HCT116 (cell line): ENCODE measurements around the gene TM9SF4.

Experiments used
- ATF3 ChIP-seq: IDR thresholded peaks from 2 replicates; pipeline ENCODE4 v1.6.1; 2012
- EZH2 ChIP-seq: fragments of 200-600 bp; sonication (generic); IDR thresholded peaks from 2 replicates; pipeline ENCODE4 v1.6.1; 2017; ENCODE audit warnings: antibody characterized with exemption, mixed run types
- EZH2phosphoT487 ChIP-seq: fragments of 200-600 bp; IDR thresholded peaks from 2 replicates; pipeline ENCODE4 v1.6.1; 2018; ENCODE audit warnings: antibody characterized with exemption, borderline replicate concordance
- JUND ChIP-seq: IDR thresholded peaks from 2 replicates; pipeline ENCODE4 v1.6.1; 2012
- POLR2A ChIP-seq: IDR thresholded peaks from 2 replicates; pipeline ENCODE4 v1.7.0; 2011; ENCODE audit warnings: borderline replicate concordance; ENCODE audit not compliant: insufficient read depth, insufficient read length; ENCODE audit errors: extremely low read depth
- POLR2AphosphoS5 ChIP-seq: IDR thresholded peaks from 2 replicates; pipeline ENCODE4 v1.6.1; 2011; ENCODE audit warnings: mild to moderate bottlenecking, low read depth, low read length, moderate library complexity
- RAD21 ChIP-seq: IDR thresholded peaks from 2 replicates; pipeline ENCODE4 v1.6.1; 2012; ENCODE audit warnings: low read depth, mild to moderate bottlenecking
- TCF7L2 ChIP-seq: IDR thresholded peaks from 2 replicates; pipeline ENCODE4 v1.7.0; 2011; ENCODE audit warnings: borderline replicate concordance, inconsistent platforms; ENCODE audit not compliant: insufficient read depth, insufficient read length; ENCODE audit errors: extremely low read depth
- ZNF274 ChIP-seq: fragments of 200-500 bp; sonication (Bioruptor generic); IDR thresholded peaks from 2 replicates; pipeline ENCODE4 v1.6.1; 2014; ENCODE audit warnings: mild to moderate bottlenecking, low read depth, low read length, inconsistent platforms
- TF ChIP-seq, protein P1 (sequence below), 3 experiments: fragments of 200-600 bp in 1 of 3; sonication (generic) in 1 of 3; IDR thresholded peaks in 2 of 3; conservative IDR thresholded peaks in 1 of 3; 2 replicates each; pipeline ENCODE4 v1.5.1; 2012 to 2017; ENCODE audit warnings: low read depth in 2 of 3, low read length in 2 of 3, antibody characterized with exemption in 1 of 3, borderline replicate concordance in 1 of 3, control low read depth in 1 of 3, mild to moderate bottlenecking in 1 of 3, mixed read lengths in 1 of 3, mixed run types in 1 of 3, moderate library complexity in 1 of 3; ENCODE audit not compliant: insufficient read depth in 1 of 3
- TF ChIP-seq, protein P2 (sequence below): IDR thresholded peaks from 2 replicates; pipeline ENCODE4 v1.6.1; 2012; ENCODE audit warnings: low read depth
- TF ChIP-seq, protein P3 (sequence below): IDR thresholded peaks from 2 replicates; pipeline ENCODE4 v1.6.1; 2012

DNA sequence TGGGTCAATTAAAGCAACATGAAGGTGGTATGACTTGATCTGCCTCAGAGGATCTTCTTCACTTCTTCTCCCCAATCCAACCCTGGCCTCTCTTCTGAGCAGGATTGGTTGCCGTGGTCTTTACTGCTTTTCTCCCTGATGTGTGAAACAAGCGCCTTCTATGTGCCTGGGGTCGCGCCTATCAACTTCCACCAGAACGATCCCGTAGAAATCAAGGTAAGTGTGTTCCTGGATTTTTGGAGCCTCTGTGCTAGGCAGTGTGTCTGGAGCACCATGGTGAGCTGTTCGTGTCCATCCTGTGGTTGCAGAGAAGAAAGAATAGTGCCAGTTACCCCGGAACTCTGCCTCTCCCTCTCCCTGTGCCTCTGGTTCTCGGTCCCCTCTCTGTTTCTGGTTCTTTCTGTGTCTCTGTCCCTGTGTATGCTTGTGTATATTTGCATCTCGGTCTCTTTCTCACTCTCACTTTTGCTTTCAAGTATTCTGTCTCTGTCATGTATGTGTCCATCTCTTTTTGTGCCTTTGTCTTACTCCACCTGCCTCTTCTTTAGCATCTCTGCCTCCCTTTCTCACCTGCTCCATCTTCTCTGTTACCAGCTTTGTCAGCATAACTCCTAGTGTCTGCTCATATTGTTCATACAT lies 23.5 kb downstream of the TM9SF4 start:
- TF ChIP-seq POLR2A, result no peak
- TF ChIP-seq, protein P1, sequence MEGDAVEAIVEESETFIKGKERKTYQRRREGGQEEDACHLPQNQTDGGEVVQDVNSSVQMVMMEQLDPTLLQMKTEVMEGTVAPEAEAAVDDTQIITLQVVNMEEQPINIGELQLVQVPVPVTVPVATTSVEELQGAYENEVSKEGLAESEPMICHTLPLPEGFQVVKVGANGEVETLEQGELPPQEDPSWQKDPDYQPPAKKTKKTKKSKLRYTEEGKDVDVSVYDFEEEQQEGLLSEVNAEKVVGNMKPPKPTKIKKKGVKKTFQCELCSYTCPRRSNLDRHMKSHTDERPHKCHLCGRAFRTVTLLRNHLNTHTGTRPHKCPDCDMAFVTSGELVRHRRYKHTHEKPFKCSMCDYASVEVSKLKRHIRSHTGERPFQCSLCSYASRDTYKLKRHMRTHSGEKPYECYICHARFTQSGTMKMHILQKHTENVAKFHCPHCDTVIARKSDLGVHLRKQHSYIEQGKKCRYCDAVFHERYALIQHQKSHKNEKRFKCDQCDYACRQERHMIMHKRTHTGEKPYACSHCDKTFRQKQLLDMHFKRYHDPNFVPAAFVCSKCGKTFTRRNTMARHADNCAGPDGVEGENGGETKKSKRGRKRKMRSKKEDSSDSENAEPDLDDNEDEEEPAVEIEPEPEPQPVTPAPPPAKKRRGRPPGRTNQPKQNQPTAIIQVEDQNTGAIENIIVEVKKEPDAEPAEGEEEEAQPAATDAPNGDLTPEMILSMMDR (IDR thresholded peaks at IDR 0.05 in 2 of 3, conservative IDR thresholded peaks at IDR 0.05 in 1 of 3; ENCODE audit: borderline replicate concordance in 1 of 3, insufficient read depth in 1 of 3, low read depth in 2 of 3, low read length in 2 of 3), result no peak
- TF ChIP-seq EZH2, result no peak
- TF ChIP-seq JUND, result no peak
- no peak for TF ChIP-seq ZNF274
- TF ChIP-seq EZH2phosphoT487, result no peak
- no peak for TF ChIP-seq POLR2AphosphoS5
- no peak for TF ChIP-seq ATF3
- no peak for TF ChIP-seq TCF7L2
- no peak for TF ChIP-seq RAD21
- TF ChIP-seq, protein P2, sequence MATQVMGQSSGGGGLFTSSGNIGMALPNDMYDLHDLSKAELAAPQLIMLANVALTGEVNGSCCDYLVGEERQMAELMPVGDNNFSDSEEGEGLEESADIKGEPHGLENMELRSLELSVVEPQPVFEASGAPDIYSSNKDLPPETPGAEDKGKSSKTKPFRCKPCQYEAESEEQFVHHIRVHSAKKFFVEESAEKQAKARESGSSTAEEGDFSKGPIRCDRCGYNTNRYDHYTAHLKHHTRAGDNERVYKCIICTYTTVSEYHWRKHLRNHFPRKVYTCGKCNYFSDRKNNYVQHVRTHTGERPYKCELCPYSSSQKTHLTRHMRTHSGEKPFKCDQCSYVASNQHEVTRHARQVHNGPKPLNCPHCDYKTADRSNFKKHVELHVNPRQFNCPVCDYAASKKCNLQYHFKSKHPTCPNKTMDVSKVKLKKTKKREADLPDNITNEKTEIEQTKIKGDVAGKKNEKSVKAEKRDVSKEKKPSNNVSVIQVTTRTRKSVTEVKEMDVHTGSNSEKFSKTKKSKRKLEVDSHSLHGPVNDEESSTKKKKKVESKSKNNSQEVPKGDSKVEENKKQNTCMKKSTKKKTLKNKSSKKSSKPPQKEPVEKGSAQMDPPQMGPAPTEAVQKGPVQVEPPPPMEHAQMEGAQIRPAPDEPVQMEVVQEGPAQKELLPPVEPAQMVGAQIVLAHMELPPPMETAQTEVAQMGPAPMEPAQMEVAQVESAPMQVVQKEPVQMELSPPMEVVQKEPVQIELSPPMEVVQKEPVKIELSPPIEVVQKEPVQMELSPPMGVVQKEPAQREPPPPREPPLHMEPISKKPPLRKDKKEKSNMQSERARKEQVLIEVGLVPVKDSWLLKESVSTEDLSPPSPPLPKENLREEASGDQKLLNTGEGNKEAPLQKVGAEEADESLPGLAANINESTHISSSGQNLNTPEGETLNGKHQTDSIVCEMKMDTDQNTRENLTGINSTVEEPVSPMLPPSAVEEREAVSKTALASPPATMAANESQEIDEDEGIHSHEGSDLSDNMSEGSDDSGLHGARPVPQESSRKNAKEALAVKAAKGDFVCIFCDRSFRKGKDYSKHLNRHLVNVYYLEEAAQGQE, result no peak
- TF ChIP-seq, protein P3, sequence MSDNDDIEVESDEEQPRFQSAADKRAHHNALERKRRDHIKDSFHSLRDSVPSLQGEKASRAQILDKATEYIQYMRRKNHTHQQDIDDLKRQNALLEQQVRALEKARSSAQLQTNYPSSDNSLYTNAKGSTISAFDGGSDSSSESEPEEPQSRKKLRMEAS, result no peak
